Measurements from ENCODE around the gene CYBC1.
"Not testable (repeated sequence)": the region's sequence is repeated elsewhere in the genome, so short reads cannot be mapped to it uniquely, and the experiment has no call there.

CYBC1 gene

GRCh38 chr17:82477934-82478333 is 27.4 kb upstream of the CYBC1 start:
- DNase-seq (ENCODE audit: low read depth, low spot score): peak; percentile 46

- peak; percentile 57 for DNase-seq (ENCODE audit: low read depth, low spot score)
These were observed 24.9 kb upstream of the CYBC1 start for GRCh38 chr17:82475458-82475857.

GRCh38 chr17:82474223-82475010 is 23.9 kb upstream of the CYBC1 start:
- DNase-seq (ENCODE audit: low read depth, low spot score): no peak

GRCh38 chr17:82470065-82470464 is 19.5 kb upstream of the CYBC1 start:
- DNase-seq (ENCODE audit: low read depth, low spot score): no peak

GRCh38 chr17:82468692-82469091 is 18.1 kb upstream of the CYBC1 start:
- DNase-seq (ENCODE audit: low read depth, low spot score): no peak

GRCh38 chr17:82465023-82465603 is 14.6 kb upstream of the CYBC1 start:
- no peak for DNase-seq (ENCODE audit: low read depth, low spot score)

GRCh38 chr17:82464567-82464929 is 14.0 kb upstream of the CYBC1 start:
- no peak for DNase-seq (ENCODE audit: low read depth, low spot score)

GRCh38 chr17:82463925-82464566 is 13.5 kb upstream of the CYBC1 start:
- DNase-seq (ENCODE audit: low read depth, low spot score): no peak

- DNase-seq (ENCODE audit: low read depth, low spot score): no peak
These were observed 12.8 kb upstream of the CYBC1 start for GRCh38 chr17:82463391-82463790.

GRCh38 chr17:82461827-82462524 is 11.4 kb upstream of the CYBC1 start:
- no peak for DNase-seq (ENCODE audit: low read depth, low spot score)

- DNase-seq (ENCODE audit: low read depth, low spot score): not testable (repeated sequence)
These were observed 9.4 kb upstream of the CYBC1 start for GRCh38 chr17:82459936-82460335.

- peak; percentile 70 for DNase-seq (ENCODE audit: low read depth, low spot score)
These were observed 8.4 kb upstream of the CYBC1 start for GRCh38 chr17:82458885-82459424.

- DNase-seq (ENCODE audit: low read depth, low spot score): peak; percentile 99
These were observed 7.8 kb upstream of the CYBC1 start, which contains the start of gene NARF for GRCh38 chr17:82458179-82458884. Gene NARF (plus strand): TSS chr17:82458741. CDS start chr17:82458804, 63 bp downstream.

GRCh38 chr17:82457929-82458178 is 7.3 kb upstream of the CYBC1 start:
- DNase-seq (ENCODE audit: low read depth, low spot score): no peak

GRCh38 chr17:82457073-82457928 is 6.7 kb upstream of the CYBC1 start:
- no peak for DNase-seq (ENCODE audit: low read depth, low spot score)

- not testable (repeated sequence) for DNase-seq (ENCODE audit: low read depth, low spot score)
These were observed 3.2 kb upstream of the CYBC1 start for GRCh38 chr17:82453706-82454105.

GRCh38 chr17:82453151-82453550 is 2.6 kb upstream of the CYBC1 start:
- DNase-seq (ENCODE audit: low read depth, low spot score): not testable (repeated sequence)

GRCh38 chr17:82452162-82452561 is 1.6 kb upstream of the CYBC1 start:
- no peak for DNase-seq (ENCODE audit: low read depth, low spot score)

GRCh38 chr17:82449883-82450356 is 632 bp downstream of the CYBC1 start:
- no peak for DNase-seq (ENCODE audit: low read depth, low spot score)

GRCh38 chr17:82449131-82449882 is 1.2 kb downstream of the CYBC1 start:
- DNase-seq (ENCODE audit: low read depth, low spot score): no peak

Measured in astrocyte of the hippocampus (primary cell).